ENCODE measurements around the gene ENTPD5. TPM values are rescaled to one million over a fixed set of nuclear protein-coding genes. Genes with fewer than 3 reads are reported as not detected.

Gene ENTPD5, protein sequence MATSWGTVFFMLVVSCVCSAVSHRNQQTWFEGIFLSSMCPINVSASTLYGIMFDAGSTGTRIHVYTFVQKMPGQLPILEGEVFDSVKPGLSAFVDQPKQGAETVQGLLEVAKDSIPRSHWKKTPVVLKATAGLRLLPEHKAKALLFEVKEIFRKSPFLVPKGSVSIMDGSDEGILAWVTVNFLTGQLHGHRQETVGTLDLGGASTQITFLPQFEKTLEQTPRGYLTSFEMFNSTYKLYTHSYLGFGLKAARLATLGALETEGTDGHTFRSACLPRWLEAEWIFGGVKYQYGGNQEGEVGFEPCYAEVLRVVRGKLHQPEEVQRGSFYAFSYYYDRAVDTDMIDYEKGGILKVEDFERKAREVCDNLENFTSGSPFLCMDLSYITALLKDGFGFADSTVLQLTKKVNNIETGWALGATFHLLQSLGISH
- 2.2 and 3.9 TPM in 2 replicates for polyA plus RNA-seq

DNA sequence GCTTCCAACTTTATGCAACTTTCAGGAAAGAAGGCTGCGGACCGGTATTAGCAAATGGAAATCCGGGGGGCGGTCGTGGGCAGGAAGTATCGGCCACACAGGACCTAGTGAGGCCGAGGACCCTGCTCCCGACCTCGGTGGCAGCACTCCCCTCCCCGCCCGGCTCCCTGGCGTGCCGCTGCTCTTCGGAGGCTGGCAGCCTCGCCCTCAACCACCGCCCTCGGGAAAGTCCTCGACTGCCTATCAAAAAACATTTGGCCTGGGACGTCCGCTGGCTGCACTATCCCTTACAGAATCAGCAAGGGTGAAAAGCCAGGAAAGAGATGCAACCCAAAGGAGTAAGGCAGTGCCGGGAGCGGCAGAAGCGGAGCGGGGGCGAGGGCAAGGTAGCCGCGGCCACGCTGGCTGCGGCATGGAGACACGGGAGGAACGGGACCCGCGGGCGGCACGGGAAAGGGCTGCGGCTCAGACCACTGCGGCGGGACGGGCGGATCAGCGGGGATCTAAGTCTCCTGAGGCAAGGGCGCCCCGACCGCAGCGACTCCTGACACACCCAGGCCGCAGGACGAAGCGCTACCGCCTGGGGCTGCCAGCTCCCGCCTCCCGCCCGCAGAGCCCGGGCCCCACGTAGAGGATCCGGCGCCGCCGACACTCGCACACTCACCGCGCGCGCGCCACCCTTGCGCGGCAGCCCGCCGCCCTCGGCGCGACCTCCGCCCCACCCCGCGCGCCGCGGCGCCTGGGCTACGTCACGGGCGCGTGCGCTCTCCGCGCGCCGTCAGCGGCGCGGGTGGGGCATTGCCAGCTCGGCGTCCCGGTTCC lies at the start of gene ENTPD5, which contains the start of gene BBOF1:
ENTPD5 (minus strand) TSS at position 703 of the 822 bp plus-strand sequence. CDS start 31,186 bp downstream, outside the sequence.
BBOF1 (plus strand) TSS at position 764 of the 822 bp plus-strand sequence. CDS start 130 bp downstream, outside the sequence.

DNA sequence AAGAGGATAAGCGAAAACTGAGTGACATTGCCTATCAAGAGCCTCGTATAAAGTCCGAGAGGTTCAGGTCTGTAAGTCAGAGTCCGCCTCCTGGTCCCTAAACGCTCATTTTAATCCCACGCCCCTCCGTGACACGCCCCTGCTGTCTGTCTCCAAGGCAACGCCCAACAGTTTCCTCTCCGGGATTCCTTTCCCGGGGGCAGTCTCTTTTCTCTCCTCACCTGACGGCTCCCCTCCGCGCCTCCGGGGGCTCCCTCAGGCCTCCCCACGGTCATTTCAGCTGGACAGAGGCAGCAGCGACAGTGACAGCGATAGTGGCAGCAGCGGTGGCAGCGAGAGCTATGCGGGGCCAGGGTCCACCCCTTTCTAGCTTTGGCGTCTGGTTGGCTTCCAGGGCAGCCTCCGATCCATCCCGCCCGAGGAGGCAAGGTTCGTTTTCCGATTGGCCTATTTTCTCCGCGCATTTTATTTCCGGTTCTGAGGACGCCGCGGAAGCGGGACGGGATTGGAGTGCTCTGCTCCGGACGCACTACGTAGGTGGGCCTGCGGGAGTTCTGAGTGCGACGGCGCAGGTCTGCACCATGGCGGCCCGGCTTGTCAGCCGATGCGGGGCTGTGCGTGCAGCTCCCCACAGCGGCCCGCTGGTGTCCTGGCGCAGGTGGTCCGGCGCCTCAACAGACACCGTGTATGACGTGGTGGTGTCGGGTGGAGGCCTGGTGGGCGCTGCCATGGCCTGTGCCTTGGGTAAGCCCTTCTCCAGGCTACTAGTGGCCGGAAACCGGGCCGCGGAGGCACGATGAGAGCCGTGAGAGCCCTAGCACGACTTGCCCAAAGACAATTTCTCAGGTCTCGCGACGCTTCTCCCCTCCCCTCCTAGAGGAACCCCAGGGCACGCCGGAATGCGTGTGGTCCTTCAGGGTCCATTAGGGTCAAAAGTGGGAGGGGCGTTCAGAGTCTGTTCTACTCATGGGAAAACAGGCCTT lies 69.0 kb downstream of the ENTPD5 start, which contains the start of the genes COQ6 and FAM161B:
COQ6 (plus strand) TSS at position 551 of the 983 bp plus-strand sequence; CDS start at position 582, 31 bp downstream.
FAM161B (minus strand) TSS at position 343 of the 983 bp plus-strand sequence; CDS start at position 275, 68 bp downstream.

Other genes starting within 250 kb of the ENTPD5 start
- gene PTGR2, start 167.5 kb downstream of the ENTPD5 start, polyA plus RNA-seq: 6.4 and 12.1 TPM in 2 replicates
- 2.8 and 7.8 TPM in 2 replicates for gene ZNF410, start 132.4 kb downstream of the ENTPD5 start, polyA plus RNA-seq
- 14.5 and 22.3 TPM in 2 replicates for gene FAM161B, start 69.2 kb downstream of the ENTPD5 start, polyA plus RNA-seq
- gene COQ6, start 69.0 kb downstream of the ENTPD5 start, polyA plus RNA-seq: 10.8 and 25.4 TPM in 2 replicates
- 8.2 and 18.9 TPM in 2 replicates for gene BBOF1, start 61 bp upstream of the ENTPD5 start, polyA plus RNA-seq
- 11.3 and 13.2 TPM in 2 replicates for gene ALDH6A1, start 65.2 kb upstream of the ENTPD5 start, polyA plus RNA-seq
- gene LIN52, start 65.7 kb upstream of the ENTPD5 start, polyA plus RNA-seq: 9.6 and 13.1 TPM in 2 replicates
- gene VSX2, start 220.2 kb upstream of the ENTPD5 start, polyA plus RNA-seq: not detected in 2 replicates